ENCODE results near the gene PRR13. TPM values are rescaled to one million over a fixed set of nuclear protein-coding genes. Genes with fewer than 3 reads are reported as not detected.

Gene PRR13
- total RNA-seq, 4 donors from 2014 or later: 175 to 307 (median 261) TPM

DNA sequence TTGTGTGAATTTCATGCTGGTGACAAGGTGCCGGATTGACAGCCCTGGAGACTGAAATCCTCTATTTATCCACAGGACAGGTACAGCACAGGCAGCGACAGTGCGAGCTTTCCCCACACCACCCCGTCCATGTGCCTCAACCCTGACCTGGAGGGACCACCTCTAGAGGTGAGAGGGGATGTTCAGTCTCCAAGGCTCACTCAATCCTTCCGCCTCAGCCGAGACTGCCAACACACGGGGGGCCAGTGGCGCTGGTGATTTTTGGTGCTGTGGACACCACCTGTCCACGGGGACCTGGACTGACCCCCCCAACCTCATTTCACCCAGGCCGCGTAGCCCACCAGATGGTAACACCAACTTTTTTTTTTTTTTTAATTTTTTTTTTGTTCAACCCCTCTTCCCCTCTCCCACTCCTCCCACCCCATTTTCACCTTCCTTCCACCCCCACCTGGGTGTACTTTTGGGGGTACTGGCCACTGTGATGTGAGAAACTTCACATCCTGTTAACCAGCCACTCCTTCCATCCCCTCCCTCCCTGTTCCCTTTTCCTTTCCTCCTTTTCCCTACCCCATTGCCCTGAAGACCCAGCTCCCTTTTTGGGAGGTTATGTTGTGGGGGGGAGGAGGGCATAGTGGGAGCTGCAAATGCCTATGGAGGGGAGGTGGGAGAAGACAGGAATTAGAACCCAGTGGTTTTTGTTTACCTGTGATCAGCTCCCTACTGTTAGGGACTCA is 23.3 kb downstream of the PRR13 start:
- no peaks in the 10 kb centered on the region for H3K27me3 ChIP-seq
- in situ Hi-C loops (cut with MboI; ENCODE audit: low pct_ligation_motif_present in 1 of 4, low pct_unique_long_range_greater_than_20kb in 1 of 4, low sequenced_read_pairs in 3 of 4) (no loop called here), intact Hi-C loops (cut with DNase I; ENCODE audit: low total_unique reads) (no loop called here)
- peaks cover 1 to 99% (median 51%) of the 10 kb centered on the region in 4 donors for H3K36me3 ChIP-seq
- no peaks in the 10 kb centered on the region for H3K9me3 ChIP-seq
- no peak for DNase-seq
- H3K27ac ChIP-seq: no peak overlapping the region
- WGBS, 2 donors (ENCODE audit: low coverage in 1 of 2): 88 to 92% methylated on average over 7 to 11 of the region's 11 CpGs
- peaks cover 0 to 3% (median 0%) of the 10 kb centered on the region in 4 donors for H3K4me1 ChIP-seq
- TF ChIP-seq POLR2AphosphoS5 (IDR thresholded peaks at IDR 0.05) (no peak), POLR2A (IDR thresholded peaks at IDR 0.05) (no peak), EP300 (IDR thresholded peaks at IDR 0.05; ENCODE audit: low read depth) (no peak)
- TF ChIP-seq, protein P1, sequence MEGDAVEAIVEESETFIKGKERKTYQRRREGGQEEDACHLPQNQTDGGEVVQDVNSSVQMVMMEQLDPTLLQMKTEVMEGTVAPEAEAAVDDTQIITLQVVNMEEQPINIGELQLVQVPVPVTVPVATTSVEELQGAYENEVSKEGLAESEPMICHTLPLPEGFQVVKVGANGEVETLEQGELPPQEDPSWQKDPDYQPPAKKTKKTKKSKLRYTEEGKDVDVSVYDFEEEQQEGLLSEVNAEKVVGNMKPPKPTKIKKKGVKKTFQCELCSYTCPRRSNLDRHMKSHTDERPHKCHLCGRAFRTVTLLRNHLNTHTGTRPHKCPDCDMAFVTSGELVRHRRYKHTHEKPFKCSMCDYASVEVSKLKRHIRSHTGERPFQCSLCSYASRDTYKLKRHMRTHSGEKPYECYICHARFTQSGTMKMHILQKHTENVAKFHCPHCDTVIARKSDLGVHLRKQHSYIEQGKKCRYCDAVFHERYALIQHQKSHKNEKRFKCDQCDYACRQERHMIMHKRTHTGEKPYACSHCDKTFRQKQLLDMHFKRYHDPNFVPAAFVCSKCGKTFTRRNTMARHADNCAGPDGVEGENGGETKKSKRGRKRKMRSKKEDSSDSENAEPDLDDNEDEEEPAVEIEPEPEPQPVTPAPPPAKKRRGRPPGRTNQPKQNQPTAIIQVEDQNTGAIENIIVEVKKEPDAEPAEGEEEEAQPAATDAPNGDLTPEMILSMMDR (IDR thresholded peaks at IDR 0.05): no peak
- H3K4me3 ChIP-seq: no peak overlapping the region

DNA sequence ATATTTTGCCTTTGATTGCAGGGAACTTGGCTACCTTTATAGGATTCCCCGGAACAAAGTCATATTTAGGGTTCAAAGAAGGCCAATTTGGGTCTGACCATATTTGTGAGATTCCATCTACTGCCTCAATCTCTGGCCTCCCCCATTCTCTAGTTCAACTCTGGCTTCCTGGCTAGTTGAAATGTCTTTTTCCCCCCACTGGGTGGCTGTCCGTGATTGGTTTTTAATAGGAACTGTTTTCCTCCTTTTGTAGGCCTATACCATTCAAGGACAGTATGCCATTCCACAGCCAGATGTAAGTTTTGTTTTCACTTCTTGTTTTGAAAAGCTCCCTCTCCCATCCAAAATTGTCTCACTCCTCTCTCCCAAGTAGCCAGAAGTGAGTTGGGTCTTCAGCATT is 24.1 kb downstream of the PRR13 start:
- Histone ChIP-seq H3K4me3 (no peak overlapping the region), H3K4me1 (peaks cover 0 to 3% (median 0%) of the 10 kb centered on the region in 4 donors), H3K27me3 (no peaks in the 10 kb centered on the region), H3K36me3 (peaks cover 1 to 99% (median 51%) of the 10 kb centered on the region in 4 donors), H3K9me3 (no peaks in the 10 kb centered on the region), H3K27ac (no peak overlapping the region)
- TF ChIP-seq, protein P1 (IDR thresholded peaks at IDR 0.05): no peak
- no peak for TF ChIP-seq POLR2AphosphoS5 (IDR thresholded peaks at IDR 0.05)
- no peak for TF ChIP-seq POLR2A (IDR thresholded peaks at IDR 0.05)
- no peak for TF ChIP-seq EP300 (IDR thresholded peaks at IDR 0.05; ENCODE audit: low read depth)
- WGBS, 2 donors (ENCODE audit: low coverage in 1 of 2): 62 to 64% methylated on average over 2 of the region's 2 CpGs
- in situ Hi-C loops (cut with MboI; ENCODE audit: low pct_ligation_motif_present in 1 of 4, low pct_unique_long_range_greater_than_20kb in 1 of 4, low sequenced_read_pairs in 3 of 4): no loop called here
- no peak for DNase-seq
- intact Hi-C loops (cut with DNase I; ENCODE audit: low total_unique reads): no loop called here

DNA sequence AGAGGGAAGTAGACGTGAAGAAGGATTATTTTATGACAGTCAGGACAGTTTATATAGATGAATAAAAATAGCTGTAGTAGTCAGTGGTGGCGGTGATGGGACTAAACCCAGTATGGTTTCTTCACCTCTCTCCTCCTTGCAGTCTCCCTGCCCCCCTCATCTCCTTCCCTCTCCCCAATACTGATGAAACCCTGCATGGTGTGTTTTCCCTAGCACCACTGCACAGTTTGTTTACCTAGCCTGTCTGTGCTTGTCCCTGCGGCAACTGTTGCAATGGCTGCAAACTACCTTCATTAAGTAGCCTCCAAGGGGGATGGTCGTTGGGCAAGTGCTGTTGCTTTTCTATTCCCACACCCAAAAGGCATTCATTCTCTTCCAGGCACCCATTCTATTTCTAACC is 25.1 kb downstream of the PRR13 start:
- no peak for DNase-seq
- WGBS, 2 donors (ENCODE audit: low coverage in 1 of 2): 68 to 69% methylated on average over 4 of the region's 4 CpGs
- H3K9me3 ChIP-seq: no peaks in the 10 kb centered on the region
- H3K36me3 ChIP-seq: peaks cover 1 to 98% (median 50%) of the 10 kb centered on the region in 4 donors
- in situ Hi-C loops (cut with MboI; ENCODE audit: low pct_ligation_motif_present in 1 of 4, low pct_unique_long_range_greater_than_20kb in 1 of 4, low sequenced_read_pairs in 3 of 4): no loop called here
- no peak overlapping the region for H3K4me3 ChIP-seq
- no peak overlapping the region for H3K27ac ChIP-seq
- TF ChIP-seq, protein P1 (IDR thresholded peaks at IDR 0.05): no peak
- TF ChIP-seq EP300 (IDR thresholded peaks at IDR 0.05; ENCODE audit: low read depth) (no peak), POLR2A (IDR thresholded peaks at IDR 0.05) (no peak), POLR2AphosphoS5 (IDR thresholded peaks at IDR 0.05) (no peak)
- peaks cover 0 to 5% (median 0%) of the 10 kb centered on the region in 4 donors for H3K4me1 ChIP-seq
- no peaks in the 10 kb centered on the region for H3K27me3 ChIP-seq
- intact Hi-C loops (cut with DNase I; ENCODE audit: low total_unique reads): no loop called here

DNA sequence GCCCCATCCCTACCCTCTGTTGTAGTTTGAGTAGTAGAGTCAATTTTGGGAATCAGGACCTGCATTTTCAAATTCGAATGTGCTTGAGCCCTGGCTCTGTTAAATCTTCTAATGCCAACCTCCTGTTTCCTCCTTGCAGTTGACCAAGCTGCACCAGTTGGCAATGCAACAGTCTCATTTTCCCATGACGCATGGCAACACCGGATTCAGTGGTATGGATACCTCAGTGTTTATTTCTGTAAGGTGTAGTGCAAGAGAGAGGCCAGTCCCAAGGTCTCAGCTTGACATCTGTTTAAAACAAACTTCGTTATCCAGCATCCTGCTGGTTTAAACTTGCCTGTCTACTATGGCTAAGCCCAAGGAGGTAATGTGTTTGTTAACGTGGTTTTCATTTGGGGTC is 25.5 kb downstream of the PRR13 start:
- intact Hi-C loops (cut with DNase I; ENCODE audit: low total_unique reads): no loop called here
- no peak for TF ChIP-seq POLR2A (IDR thresholded peaks at IDR 0.05)
- TF ChIP-seq POLR2AphosphoS5 (IDR thresholded peaks at IDR 0.05): no peak
- TF ChIP-seq, protein P1 (IDR thresholded peaks at IDR 0.05): no peak
- no peak for TF ChIP-seq EP300 (IDR thresholded peaks at IDR 0.05; ENCODE audit: low read depth)
- in situ Hi-C loops (cut with MboI; ENCODE audit: low pct_ligation_motif_present in 1 of 4, low pct_unique_long_range_greater_than_20kb in 1 of 4, low sequenced_read_pairs in 3 of 4): no loop called here

More for the DNA sequence above, 25.5 kb downstream of the PRR13 start:
- H3K4me1 ChIP-seq: peaks cover 0 to 8% (median 0%) of the 10 kb centered on the region in 4 donors
- no peak overlapping the region for H3K4me3 ChIP-seq
- H3K36me3 ChIP-seq: peaks cover 1 to 98% (median 49%) of the 10 kb centered on the region in 4 donors
- H3K27me3 ChIP-seq: no peaks in the 10 kb centered on the region
- no peak overlapping the region for H3K27ac ChIP-seq
- no peaks in the 10 kb centered on the region for H3K9me3 ChIP-seq
- no peak for DNase-seq
- WGBS, 2 donors (ENCODE audit: low coverage in 1 of 2): 72% methylated on average over 5 of the region's 5 CpGs; no CpG with 5 or more reads in 1 of the 2 donors

All from transverse colon (tissue), 4 donors.